ENCODE measurements around the gene TRDMT1. TPM values are rescaled to one million over a fixed set of nuclear protein-coding genes. Genes with fewer than 3 reads are reported as not detected.

The TRDMT1 gene
- total RNA-seq = 3.1 and 3.6 TPM in 2 replicates

GRCh38 chr10:17200912-17201793 lies at the start of gene TRDMT1:
TSS of gene TRDMT1 (minus strand) at chr10:17201672. CDS start at chr10:17201634, 38 bp downstream.

GRCh38 chr10:17228091-17229015 lies 26.9 kb upstream of the TRDMT1 start, which contains the start of gene VIM:
TSS of gene VIM (plus strand) at chr10:17228241. CDS start at chr10:17229423, 1,182 bp downstream.

GRCh38 chr10:17129741-17130140 lies 71.7 kb downstream of the TRDMT1 start, which contains the start of gene CUBN:
TSS of gene CUBN (minus strand) at chr10:17129811. CDS start at chr10:17129765, 46 bp downstream.

Other genes starting within 250 kb of the TRDMT1 start
- gene CUBN, start 71.9 kb downstream of the TRDMT1 start, total RNA-seq = 0.72 and 4.2 TPM in 2 replicates
- 7,161 and 8,352 TPM in 2 replicates for gene VIM, start 26.6 kb upstream of the TRDMT1 start, total RNA-seq

Measured in cardiac atrium fibroblast (primary cell).